ENCODE results near the gene CXCL16. TPM values are rescaled to one million over a fixed set of nuclear protein-coding genes. Genes with fewer than 3 reads are reported as not detected.
"Not testable (repeated sequence)": the region's sequence is repeated elsewhere in the genome, so short reads cannot be mapped to it uniquely, and the experiment has no call there.

CXCL16 gene
- polyA plus RNA-seq, 2 of the 4 experiments (the other 2 are of a cell fraction), result 10.1 to 13.8 TPM

DNA sequence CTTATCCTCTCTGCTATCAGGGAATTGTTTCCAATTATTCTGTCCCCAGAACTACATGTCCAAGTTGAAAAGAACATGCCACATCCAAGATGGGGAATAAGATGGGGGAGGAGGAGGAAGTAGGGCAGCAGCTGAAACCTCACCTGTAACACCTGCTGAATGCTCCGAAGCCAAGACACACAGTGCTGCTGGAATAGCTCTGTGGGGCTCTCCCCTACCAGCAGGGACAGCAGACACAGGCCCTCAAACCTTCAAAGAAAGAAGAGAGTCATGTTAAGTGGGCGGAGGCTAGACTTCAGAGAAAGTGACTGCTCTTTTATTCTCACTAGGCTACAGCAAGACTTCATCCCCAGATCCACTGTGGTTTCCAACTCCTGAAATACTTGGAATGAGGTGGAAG, 49.0 kb downstream of the CXCL16 start:
- ChIA-PET CTCF (interaction anchor here (0.5 to 3.4 kb wide), 12 partner anchors 11 to 703 kb away, joined by 3 to 11 read pairs (median 4); no protein-coding TSS in a partner anchor), POLR2A (no interaction called here)
- 95% methylated on average over 2 of the region's 2 CpGs for WGBS (ENCODE audit: missing lambda C conversion rate)
- Histone ChIP-seq H3K4me1 (peaks cover 5% of the 10 kb centered on the region; the same call in 2 of the 3 replicates), H3K4me2 (no peak overlapping the region), H3K4me3 (no peak overlapping the region), H3K9me3 (no peaks in the 10 kb centered on the region), H3K27ac (no peak overlapping the region)
- no peak for TF ChIP-seq RNF2 (IDR thresholded peaks at IDR 0.05; ENCODE audit: borderline replicate concordance, low read depth)
- no peak for TF ChIP-seq SMC3 (IDR thresholded peaks at IDR 0.05)
- TF ChIP-seq FOSL2 (IDR thresholded peaks at IDR 0.05), result no peak
- no peak for TF ChIP-seq FOSL2 (CRISPR knock-in tag; IDR thresholded peaks at IDR 0.05)
- no peak for TF ChIP-seq NR3C1 (IDR thresholded peaks at IDR 0.05)
- no peak for TF ChIP-seq CHD2 (IDR thresholded peaks at IDR 0.05; ENCODE audit: low read length, partially characterized antibody)
- TF ChIP-seq HOXA7 (CRISPR knock-in tag; IDR thresholded peaks at IDR 0.05), result no peak
- no peak for TF ChIP-seq ZNF302 (CRISPR knock-in tag; IDR thresholded peaks at IDR 0.05)
- no peak for TF ChIP-seq PHF8 (IDR thresholded peaks at IDR 0.05; ENCODE audit: borderline replicate concordance, low read depth)
- TF ChIP-seq MAZ (IDR thresholded peaks at IDR 0.05; ENCODE audit: borderline replicate concordance, low read depth, low read length), result no peak
- TF ChIP-seq, protein P1, sequence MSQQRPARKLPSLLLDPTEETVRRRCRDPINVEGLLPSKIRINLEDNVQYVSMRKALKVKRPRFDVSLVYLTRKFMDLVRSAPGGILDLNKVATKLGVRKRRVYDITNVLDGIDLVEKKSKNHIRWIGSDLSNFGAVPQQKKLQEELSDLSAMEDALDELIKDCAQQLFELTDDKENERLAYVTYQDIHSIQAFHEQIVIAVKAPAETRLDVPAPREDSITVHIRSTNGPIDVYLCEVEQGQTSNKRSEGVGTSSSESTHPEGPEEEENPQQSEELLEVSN (IDR thresholded peaks at IDR 0.05; ENCODE audit: borderline replicate concordance, low read depth), result no peak
- FAIRE-seq (no peak), ATAC-seq (peak; percentile 57 to 62; a peak in 4 of 6 replicates), DNase-seq (ENCODE audit: low read depth in 1 of 2, low spot score in 1 of 2) (no peak)

DNA sequence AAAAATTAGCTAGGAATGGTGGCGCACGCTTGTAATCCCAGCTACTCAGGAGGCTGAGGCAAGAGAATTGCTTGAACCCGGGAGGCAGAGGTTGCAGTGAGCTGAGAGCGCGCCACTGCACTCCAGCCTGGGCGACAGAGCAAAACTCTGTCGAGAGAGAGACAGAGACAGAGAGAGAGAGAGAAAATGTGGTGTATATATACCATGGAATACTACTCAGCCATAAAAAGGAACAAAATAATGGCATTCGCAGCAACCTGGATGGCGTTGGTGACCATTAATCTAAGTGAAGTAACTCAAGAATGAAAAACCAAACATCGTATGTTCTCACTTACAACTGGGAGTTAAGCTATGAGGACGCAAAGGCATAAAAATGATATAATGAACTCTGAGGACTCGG, 49.9 kb downstream of the CXCL16 start:
- H3K4me1 ChIP-seq; H3K4me2 ChIP-seq; FAIRE-seq; POLR2A ChIA-PET; H3K27ac ChIP-seq; H3K4me3 ChIP-seq; DNase-seq (ENCODE audit: low read depth in 1 of 2, low spot score in 1 of 2); ATAC-seq; H3K9me3 ChIP-seq: not testable (repeated sequence)
- WGBS (ENCODE audit: missing lambda C conversion rate), result 87% methylated on average over 12 of the region's 12 CpGs
- CTCF ChIA-PET, result interaction anchor here (0.5 to 3.4 kb wide), 6 partner anchors 10 to 123 kb away, joined by 3 to 11 read pairs (median 4); no protein-coding TSS in a partner anchor

DNA sequence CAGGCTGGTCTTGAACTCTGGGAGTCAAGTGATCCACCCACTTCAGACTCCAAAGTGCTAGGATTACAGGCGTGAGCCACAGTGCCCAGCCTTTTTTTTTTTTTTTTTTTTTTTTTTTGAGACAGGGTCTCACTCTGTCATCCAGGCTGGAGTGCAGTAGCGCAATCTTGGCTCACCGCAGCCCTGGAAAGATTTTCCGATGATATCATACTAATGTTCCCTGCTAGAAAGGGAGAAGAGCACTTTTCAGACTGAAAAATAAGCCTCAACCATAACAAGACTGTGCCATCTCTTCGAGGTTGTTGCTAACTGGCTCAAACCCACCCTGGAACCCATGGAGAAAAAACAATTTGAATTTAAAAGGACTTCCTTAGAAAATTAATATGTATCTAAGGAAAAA, 56.0 kb downstream of the CXCL16 start:
- POLR2A ChIA-PET; DNase-seq (ENCODE audit: low read depth in 1 of 2, low spot score in 1 of 2); FAIRE-seq; H3K9me3 ChIP-seq; H3K27ac ChIP-seq; H3K4me2 ChIP-seq; H3K4me3 ChIP-seq; ATAC-seq: not testable (repeated sequence)
- CTCF ChIA-PET, result interaction anchor here (1.7 kb wide), 1 partner anchor 262 kb away, joined by 4 read pairs; no protein-coding TSS in a partner anchor
- 94% methylated on average over 5 of the region's 5 CpGs for WGBS (ENCODE audit: missing lambda C conversion rate)
- H3K4me1 ChIP-seq, result peaks cover 25% of the 10 kb centered on the region

Other genes starting within 250 kb of the CXCL16 start
- 0.25 and 0.27 TPM in 2 replicates for gene SPNS2, start 241.0 kb downstream of the CXCL16 start, polyA plus RNA-seq (2011; rRNA removed)
- 0.13 to 0.46 TPM (median 0.38 TPM) in 3 replicates for gene SPNS2, start 241.0 kb downstream of the CXCL16 start, polyA plus RNA-seq (2017; fragmentation: RNase III; extraction: RNeasy Plus Mini Kit Qiagen cat#74134 plus additional on column Dnase treatment)
- gene MYBBP1A, start 184.5 kb downstream of the CXCL16 start, polyA plus RNA-seq (2011; rRNA removed), result 39.7 and 42.9 TPM in 2 replicates
- 95.0 to 103 TPM (median 95.1 TPM) in 3 replicates for gene MYBBP1A, start 184.5 kb downstream of the CXCL16 start, polyA plus RNA-seq (2017; fragmentation: RNase III; extraction: RNeasy Plus Mini Kit Qiagen cat#74134 plus additional on column Dnase treatment)
- not detected in 2 replicates for gene GGT6, start 179.4 kb downstream of the CXCL16 start, polyA plus RNA-seq (2011; rRNA removed)
- gene GGT6, start 179.4 kb downstream of the CXCL16 start, polyA plus RNA-seq (2017; fragmentation: RNase III; extraction: RNeasy Plus Mini Kit Qiagen cat#74134 plus additional on column Dnase treatment), result not detected in 3 replicates
- 0.05 and 0.07 TPM in 2 replicates for gene SMTNL2, start 155.4 kb downstream of the CXCL16 start, polyA plus RNA-seq (2011; rRNA removed)
- gene SMTNL2, start 155.4 kb downstream of the CXCL16 start, polyA plus RNA-seq (2017; fragmentation: RNase III; extraction: RNeasy Plus Mini Kit Qiagen cat#74134 plus additional on column Dnase treatment), result 0.06 to 0.21 TPM (median 0.10 TPM) in 3 replicates
- 0.12 and 0.15 TPM in 2 replicates for gene ALOX15, start 98.2 kb downstream of the CXCL16 start, polyA plus RNA-seq (2011; rRNA removed)
- 0.08 to 0.12 TPM in 2 of 3 replicates, not detected in the other for gene ALOX15, start 98.2 kb downstream of the CXCL16 start, polyA plus RNA-seq (2017; fragmentation: RNase III; extraction: RNeasy Plus Mini Kit Qiagen cat#74134 plus additional on column Dnase treatment)
- gene PELP1, start 35.8 kb downstream of the CXCL16 start, polyA plus RNA-seq (2011; rRNA removed), result 30.2 and 35.5 TPM in 2 replicates
- gene PELP1, start 35.8 kb downstream of the CXCL16 start, polyA plus RNA-seq (2017; fragmentation: RNase III; extraction: RNeasy Plus Mini Kit Qiagen cat#74134 plus additional on column Dnase treatment), result 52.5 to 60.0 TPM (median 56.1 TPM) in 3 replicates
- 73.1 and 74.9 TPM in 2 replicates for gene ARRB2, start 29.3 kb downstream of the CXCL16 start, polyA plus RNA-seq (2011; rRNA removed)
- gene ARRB2, start 29.3 kb downstream of the CXCL16 start, polyA plus RNA-seq (2017; fragmentation: RNase III; extraction: RNeasy Plus Mini Kit Qiagen cat#74134 plus additional on column Dnase treatment), result 61.0 to 68.2 TPM (median 67.8 TPM) in 3 replicates
- 57.2 and 74.0 TPM in 2 replicates for gene MED11, start 8.5 kb downstream of the CXCL16 start, polyA plus RNA-seq (2011; rRNA removed)
- 52.6 to 62.5 TPM (median 58.1 TPM) in 3 replicates for gene MED11, start 8.5 kb downstream of the CXCL16 start, polyA plus RNA-seq (2017; fragmentation: RNase III; extraction: RNeasy Plus Mini Kit Qiagen cat#74134 plus additional on column Dnase treatment)
- 0.15 and 0.16 TPM in 2 replicates for gene ZMYND15, start 95 bp downstream of the CXCL16 start, polyA plus RNA-seq (2011; rRNA removed)
- 0.19 to 0.22 TPM (median 0.20 TPM) in 3 replicates for gene ZMYND15, start 95 bp downstream of the CXCL16 start, polyA plus RNA-seq (2017; fragmentation: RNase III; extraction: RNeasy Plus Mini Kit Qiagen cat#74134 plus additional on column Dnase treatment)
- 0.80 and 1.2 TPM in 2 replicates for gene TM4SF5, start 32.0 kb upstream of the CXCL16 start, polyA plus RNA-seq (2011; rRNA removed)
- gene TM4SF5, start 32.0 kb upstream of the CXCL16 start, polyA plus RNA-seq (2017; fragmentation: RNase III; extraction: RNeasy Plus Mini Kit Qiagen cat#74134 plus additional on column Dnase treatment), result 0.51 to 1.2 TPM (median 0.68 TPM) in 3 replicates
- 0.50 and 0.58 TPM in 2 replicates for gene VMO1, start 46.4 kb upstream of the CXCL16 start, polyA plus RNA-seq (2011; rRNA removed)
- gene VMO1, start 46.4 kb upstream of the CXCL16 start, polyA plus RNA-seq (2017; fragmentation: RNase III; extraction: RNeasy Plus Mini Kit Qiagen cat#74134 plus additional on column Dnase treatment), result 0.39 to 1.1 TPM (median 0.81 TPM) in 3 replicates
- not detected in 2 replicates for gene GLTPD2, start 49.0 kb upstream of the CXCL16 start, polyA plus RNA-seq (2011; rRNA removed)
- gene GLTPD2, start 49.0 kb upstream of the CXCL16 start, polyA plus RNA-seq (2017; fragmentation: RNase III; extraction: RNeasy Plus Mini Kit Qiagen cat#74134 plus additional on column Dnase treatment), result not detected in 3 replicates
- gene PSMB6, start 56.2 kb upstream of the CXCL16 start, polyA plus RNA-seq (2011; rRNA removed), result 376 and 414 TPM in 2 replicates
- gene PSMB6, start 56.2 kb upstream of the CXCL16 start, polyA plus RNA-seq (2017; fragmentation: RNase III; extraction: RNeasy Plus Mini Kit Qiagen cat#74134 plus additional on column Dnase treatment), result 387 to 424 TPM (median 414 TPM) in 3 replicates
- gene PLD2, start 67.2 kb upstream of the CXCL16 start, polyA plus RNA-seq (2011; rRNA removed), result 17.0 and 20.2 TPM in 2 replicates
- gene PLD2, start 67.2 kb upstream of the CXCL16 start, polyA plus RNA-seq (2017; fragmentation: RNase III; extraction: RNeasy Plus Mini Kit Qiagen cat#74134 plus additional on column Dnase treatment), result 23.0 to 27.4 TPM (median 23.7 TPM) in 3 replicates
- gene MINK1, start 93.4 kb upstream of the CXCL16 start, polyA plus RNA-seq (2011; rRNA removed), result 41.3 and 47.1 TPM in 2 replicates
- gene MINK1, start 93.4 kb upstream of the CXCL16 start, polyA plus RNA-seq (2017; fragmentation: RNase III; extraction: RNeasy Plus Mini Kit Qiagen cat#74134 plus additional on column Dnase treatment), result 65.2 to 73.1 TPM (median 66.9 TPM) in 3 replicates
- gene C17orf107, start 159.6 kb upstream of the CXCL16 start, polyA plus RNA-seq (2011; rRNA removed), result 0.11 and 0.13 TPM in 2 replicates
- 0.16 to 0.30 TPM (median 0.25 TPM) in 3 replicates for gene C17orf107, start 159.6 kb upstream of the CXCL16 start, polyA plus RNA-seq (2017; fragmentation: RNase III; extraction: RNeasy Plus Mini Kit Qiagen cat#74134 plus additional on column Dnase treatment)
- 0.07 and 0.10 TPM in 2 replicates for gene CHRNE, start 163.2 kb upstream of the CXCL16 start, polyA plus RNA-seq (2011; rRNA removed)
- gene CHRNE, start 163.2 kb upstream of the CXCL16 start, polyA plus RNA-seq (2017; fragmentation: RNase III; extraction: RNeasy Plus Mini Kit Qiagen cat#74134 plus additional on column Dnase treatment), result 0.12 to 0.14 TPM (median 0.13 TPM) in 3 replicates
- not detected in 2 replicates for gene GP1BA, start 192.3 kb upstream of the CXCL16 start, polyA plus RNA-seq (2011; rRNA removed)
- gene GP1BA, start 192.3 kb upstream of the CXCL16 start, polyA plus RNA-seq (2017; fragmentation: RNase III; extraction: RNeasy Plus Mini Kit Qiagen cat#74134 plus additional on column Dnase treatment), result not detected in 3 replicates
- gene SLC25A11, start 200.1 kb upstream of the CXCL16 start, polyA plus RNA-seq (2011; rRNA removed), result 60.2 and 64.4 TPM in 2 replicates
- gene SLC25A11, start 200.1 kb upstream of the CXCL16 start, polyA plus RNA-seq (2017; fragmentation: RNase III; extraction: RNeasy Plus Mini Kit Qiagen cat#74134 plus additional on column Dnase treatment), result 64.4 to 69.2 TPM (median 67.9 TPM) in 3 replicates
- 98.7 and 110 TPM in 2 replicates for gene RNF167, start 200.3 kb upstream of the CXCL16 start, polyA plus RNA-seq (2011; rRNA removed)
- 83.9 to 93.7 TPM (median 86.4 TPM) in 3 replicates for gene RNF167, start 200.3 kb upstream of the CXCL16 start, polyA plus RNA-seq (2017; fragmentation: RNase III; extraction: RNeasy Plus Mini Kit Qiagen cat#74134 plus additional on column Dnase treatment)
- 1,417 and 1,732 TPM in 2 replicates for gene PFN1, start 208.6 kb upstream of the CXCL16 start, polyA plus RNA-seq (2011; rRNA removed)
- 3,195 to 3,341 TPM (median 3,230 TPM) in 3 replicates for gene PFN1, start 208.6 kb upstream of the CXCL16 start, polyA plus RNA-seq (2017; fragmentation: RNase III; extraction: RNeasy Plus Mini Kit Qiagen cat#74134 plus additional on column Dnase treatment)
- 52.5 and 53.5 TPM in 2 replicates for gene ENO3, start 211.2 kb upstream of the CXCL16 start, polyA plus RNA-seq (2011; rRNA removed)
- 79.0 to 109 TPM (median 102 TPM) in 3 replicates for gene ENO3, start 211.2 kb upstream of the CXCL16 start, polyA plus RNA-seq (2017; fragmentation: RNase III; extraction: RNeasy Plus Mini Kit Qiagen cat#74134 plus additional on column Dnase treatment)
- 72.6 and 94.9 TPM in 2 replicates for gene SPAG7, start 227.9 kb upstream of the CXCL16 start, polyA plus RNA-seq (2011; rRNA removed)
- 101 to 102 TPM (median 102 TPM) in 3 replicates for gene SPAG7, start 227.9 kb upstream of the CXCL16 start, polyA plus RNA-seq (2017; fragmentation: RNase III; extraction: RNeasy Plus Mini Kit Qiagen cat#74134 plus additional on column Dnase treatment)
- gene CAMTA2, start 247.7 kb upstream of the CXCL16 start, polyA plus RNA-seq (2011; rRNA removed), result 12.4 and 17.7 TPM in 2 replicates
- gene CAMTA2, start 247.7 kb upstream of the CXCL16 start, polyA plus RNA-seq (2017; fragmentation: RNase III; extraction: RNeasy Plus Mini Kit Qiagen cat#74134 plus additional on column Dnase treatment), result 30.1 to 33.8 TPM (median 30.3 TPM) in 3 replicates